ENCODE data around the gene IGF2BP1. TPM values are rescaled to one million over a fixed set of nuclear protein-coding genes. Genes with fewer than 3 reads are reported as not detected.

IGF2BP1 gene
- polyA plus RNA-seq, 1 of the 3 experiments (the other 2 are of a cell fraction): 0.05 TPM

- peak; percentile 36; the same call in 1 of the 2 replicates for TF ChIP-seq SIN3A (IDR thresholded peaks at IDR 0.05; ENCODE audit: borderline replicate concordance, low read depth, low read length)
- no peak for TF ChIP-seq RCOR1 (IDR thresholded peaks at IDR 0.05; ENCODE audit: low read length)
- TF ChIP-seq TCF12 (IDR thresholded peaks at IDR 0.05): peak; percentile 33; the same call in 1 of the 2 replicates
- no peak for TF ChIP-seq CHD2 (IDR thresholded peaks at IDR 0.05; ENCODE audit: low read length, partially characterized antibody)
- TF ChIP-seq RFX5 (IDR thresholded peaks at IDR 0.05; ENCODE audit: low read length): no peak
- TF ChIP-seq TEAD4 (IDR thresholded peaks at IDR 0.05; ENCODE audit: borderline replicate concordance, insufficient read depth): no peak
- no peak for TF ChIP-seq JUND (IDR thresholded peaks at IDR 0.05)
- TF ChIP-seq RAD21 (IDR thresholded peaks at IDR 0.05; ENCODE audit: low read length): peak; percentile 67
- no peak for TF ChIP-seq PBX3 (IDR thresholded peaks at IDR 0.05)
- no peak for TF ChIP-seq FOSL2 (IDR thresholded peaks at IDR 0.05; ENCODE audit: borderline replicate concordance, low read depth)
- no peak for TF ChIP-seq GABPA (IDR thresholded peaks at IDR 0.05; ENCODE audit: low read depth)
Observed at GRCh38 chr17:48954300-48954755, 42.9 kb upstream of the IGF2BP1 start (continued).

GRCh38 chr17:48960834-48961515 lies 36.2 kb upstream of the IGF2BP1 start:
- Histone ChIP-seq H3K9ac (peak overlapping the region; percentile 24; the same call in 1 of the 2 replicates), H3K4me2 (peak overlapping the region; percentile 68), H3K27ac (ENCODE audit: low read depth in 2 of 2, low read length in 1 of 2) (peak overlapping the region; percentile 36 to 70; a peak in 3 of 4 replicates), H3K9me3 (no peaks in the 10 kb centered on the region), H3K9me2 (no peaks in the 10 kb centered on the region), H3K4me3 (ENCODE audit: low read depth in 2 of 2, low read length in 1 of 2) (0 out of 4 replicates have a peak overlapping the region, but pooled peaks of 1 of the 2 experiments have one; percentile 10), H3F3A (replicated peaks; ENCODE audit: insufficient read depth) (peaks cover 8% of the 10 kb centered on the region), H2AFZ (ENCODE audit: low read depth) (peak overlapping the region; percentile 96), H3K4me1 (ENCODE audit: control insufficient read depth in 1 of 2, insufficient read depth in 2 of 2, low read depth in 1 of 2, low read length in 1 of 2) (peaks cover 0 to 18% of the 10 kb centered on the region in 2 experiments; a peak in 2 of 4 replicates), H3K79me2 (ENCODE audit: insufficient read depth) (no peaks in the 10 kb centered on the region), H3K27me3 (ENCODE audit: insufficient read depth) (no peaks in the 10 kb centered on the region), H3K36me3 (replicated peaks in 1 of 2; ENCODE audit: control insufficient read depth in 1 of 2, insufficient read depth in 2 of 2, low read length in 1 of 2) (no peaks in the 10 kb centered on the region), H4K20me1 (ENCODE audit: insufficient read depth) (no peaks in the 10 kb centered on the region)
- CTCF ChIA-PET: interaction anchor here (0.8 to 2.5 kb wide), 7 partner anchors 10 to 82 kb away, joined by 3 to 7 read pairs (median 3); no protein-coding TSS in a partner anchor
- no peak for DNase-seq
- POLR2A ChIA-PET: no interaction called here
- no peak for TF ChIP-seq EP300 (IDR thresholded peaks at IDR 0.05; ENCODE audit: borderline replicate concordance in 1 of 2, low read depth in 1 of 2, low read length in 1 of 2)
- peak; percentile 41; the same call in 1 of the 2 replicates for TF ChIP-seq TAF1 (IDR thresholded peaks at IDR 0.05; ENCODE audit: borderline replicate concordance, low read depth, low read length)
- TF ChIP-seq MAX (IDR thresholded peaks at IDR 0.05; ENCODE audit: low read depth): peak; percentile 27; the same call in 1 of the 2 replicates
- no peak for TF ChIP-seq YY1 (IDR thresholded peaks at IDR 0.05; ENCODE audit: low read depth)
- 18% methylated on average over 11 of the region's 11 CpGs for WGBS (ENCODE audit: low lambda C conversion rate)

Measured in SK-N-SH (cell line).